Endothelial cell of umbilical vein (primary cell): ENCODE data around the gene USP35. TPM values are rescaled to one million over a fixed set of nuclear protein-coding genes. Genes with fewer than 3 reads are reported as not detected.

ENCODE experiments used
- BruUV-seq: library from RNA; stranded (reverse); fragments of 400-500 nt; replicated peaks from 2 replicates; lab custom pipeline; 2021; lab: Mats Ljungman, UMichigan
- CTCF ChIA-PET: fragments of 300-600, 350-600 bp; sonication (Branson Sonifier 250); formaldehyde crosslinking; loops from one replicate; lab custom pipeline; 2021; ENCODE audit warnings: antibody characterized with exemption, inconsistent platforms; lab: Charles Lee
- POLR2A ChIA-PET: fragments of 300-600, 350-600 bp; sonication (Branson Sonifier 250); formaldehyde crosslinking; loops from one replicate; lab custom pipeline; 2021; ENCODE audit warnings: antibody characterized with exemption, inconsistent platforms; lab: Charles Lee
- DNase-seq: peaks from one replicate; pipeline ENCODE4 v3.0.0-alpha.2; 2011; ENCODE audit warnings: low read depth, low spot score
- FAIRE-seq: peaks from 2 replicates; lab custom pipeline; 2011; peaks lifted over from hg19 to GRCh38; lab: Jason Lieb, UNC
- H2AFZ ChIP-seq: 2 replicates; pipeline ENCODE4 v1.6.0; 2012; ENCODE audit warnings: low read depth, low read length, control low read depth, inconsistent platforms
- H3K27ac ChIP-seq: 2 replicates; pipeline ENCODE4 v1.5.1; 2011; ENCODE audit warnings: low read depth, mild to moderate bottlenecking, control low read depth, low read length, moderate library complexity; ENCODE audit not compliant: insufficient read depth
- H3K27me3 ChIP-seq, 2 experiments: 2 replicates each; pipeline versions ENCODE4 v1.6.0 to v1.6.1; 2011; ENCODE audit warnings: low read length in 2 of 2, mixed read lengths in 1 of 2; ENCODE audit not compliant: control insufficient read depth in 2 of 2, insufficient read depth in 2 of 2
- H3K36me3 ChIP-seq, 2 experiments: 2 replicates in 1 of 2; 3 replicates in 1 of 2; pipeline ENCODE4 v1.5.1; 2011; ENCODE audit warnings: low read length in 2 of 2, mild to moderate bottlenecking in 1 of 2, moderate library complexity in 1 of 2; ENCODE audit not compliant: control insufficient read depth in 2 of 2, insufficient read depth in 2 of 2; ENCODE audit errors: extremely low read depth in 1 of 2
- H3K4me1 ChIP-seq: 3 replicates; pipeline ENCODE4 v1.5.1; 2011; ENCODE audit warnings: mild to moderate bottlenecking, low read length; ENCODE audit not compliant: control insufficient read depth, insufficient read depth; ENCODE audit errors: extremely low read depth
- H3K4me2 ChIP-seq: 2 replicates; pipeline ENCODE4 v1.6.1; 2011; ENCODE audit warnings: low read length, control low read depth, mixed read lengths; ENCODE audit not compliant: insufficient read depth
- H3K4me3 ChIP-seq, 3 experiments: fragments of 200-600 bp in 1 of 3; sonication (generic), shearing (Covaris generic) in 1 of 3; replicated peaks in 1 of 3; 2 replicates each; pipeline ENCODE4 v1.5.1; 2011 to 2016; ENCODE audit warnings: control low read depth in 3 of 3, low read length in 3 of 3, mild to moderate bottlenecking in 2 of 3, inconsistent platforms in 1 of 3, low read depth in 1 of 3, moderate library complexity in 1 of 3; ENCODE audit not compliant: insufficient read depth in 1 of 3
- H3K79me2 ChIP-seq: 2 replicates; pipeline ENCODE4 v1.6.0; 2012; ENCODE audit warnings: low read length, inconsistent platforms; ENCODE audit not compliant: control insufficient read depth, insufficient read depth
- H3K9ac ChIP-seq: replicated peaks from 2 replicates; pipeline ENCODE3; 2011; ENCODE audit warnings: low read length, control low read depth; ENCODE audit not compliant: insufficient read depth; ENCODE audit errors: extremely low read depth
- H3K9me1 ChIP-seq: replicated peaks from 3 replicates; pipeline ENCODE4 v1.6.0; 2011; ENCODE audit warnings: mild to moderate bottlenecking, low read length; ENCODE audit not compliant: control insufficient read depth, insufficient read depth; ENCODE audit errors: extremely low read depth
- H3K9me3 ChIP-seq: replicated peaks from 2 replicates; pipeline ENCODE4 v1.5.1; 2012; ENCODE audit warnings: low read length, inconsistent platforms; ENCODE audit not compliant: control insufficient read depth, insufficient read depth
- H4K20me1 ChIP-seq: replicated peaks from 2 replicates; pipeline ENCODE3; 2011; ENCODE audit warnings: mild to moderate bottlenecking, low read length; ENCODE audit not compliant: control insufficient read depth, insufficient read depth; ENCODE audit errors: extremely low read depth
- EZH2 ChIP-seq: IDR thresholded peaks from 2 replicates; pipeline ENCODE4 v1.6.1; 2012; ENCODE audit warnings: borderline replicate concordance, low read depth, mild to moderate bottlenecking, moderate library complexity, low read length, inconsistent platforms; ENCODE audit not compliant: severe bottlenecking
- FOS ChIP-seq: IDR thresholded peaks from 2 replicates; pipeline ENCODE4 v1.6.1; 2011; ENCODE audit warnings: mild to moderate bottlenecking, low read length, moderate library complexity, borderline replicate concordance; ENCODE audit not compliant: insufficient read depth
- GATA2 ChIP-seq: IDR thresholded peaks from 2 replicates; pipeline ENCODE4 v1.7.0; 2011; ENCODE audit warnings: low read depth, mild to moderate bottlenecking, moderate library complexity, mixed read lengths, low read length; ENCODE audit not compliant: insufficient read length, insufficient read depth
- JUN ChIP-seq: IDR thresholded peaks from 2 replicates; pipeline ENCODE4 v1.6.1; 2011; ENCODE audit warnings: borderline replicate concordance, low read depth; ENCODE audit not compliant: insufficient read length, insufficient read depth
- MYC ChIP-seq: IDR thresholded peaks from one replicate; pipeline ENCODE4 v1.6.1; 2011; ENCODE audit warnings: mild to moderate bottlenecking, low read depth, low read length
- POLR2A ChIP-seq: IDR thresholded peaks from 2 replicates; pipeline ENCODE4 v1.6.1; 2012; ENCODE audit warnings: low read depth, mild to moderate bottlenecking, control low read depth, low read length
- POLR2AphosphoS5 ChIP-seq: IDR thresholded peaks from 2 replicates; pipeline ENCODE4 v1.6.1; 2012; ENCODE audit warnings: low read depth, mild to moderate bottlenecking, control low read depth, low read length, moderate library complexity; ENCODE audit not compliant: insufficient read depth
- dilution Hi-C: fragments of 300-500 bp; cut with MboI; formaldehyde crosslinking; loops from one replicate; pipeline ENCODE4 v1.15.0; 2019; ENCODE audit warnings: low sequenced_read_pairs; ENCODE audit not compliant: extremely low pct_ligation_motif_present
- intact Hi-C: fragments of 100-400 bp; cut with micrococcal nuclease; formaldehyde crosslinking; loops from one replicate; pipeline ENCODE4 v1.10.0; 2022
- polyA plus RNA-seq, 4 experiments: library from polyadenylated mRNA; depleted of rRNA in 3 of 4; stranded (reverse) in 3 of 4; unstranded in 1 of 4; fragments of >200 nt; gene quantifications; 2 replicates each; pipeline versions ENCODE4 v1.2.1 to v1.2.3, GENCODE V29; 2011 to 2012; ENCODE audit warnings: missing spikeins in 1 of 4
- total RNA-seq: library from RNA; stranded (reverse); gene quantifications from 2 replicates; pipeline ENCODE4 v1.2.3, GENCODE V29; 2021
- TF ChIP-seq, protein P1 (sequence below): IDR thresholded peaks from 2 replicates; pipeline ENCODE4 v1.6.1; 2011; ENCODE audit not compliant: insufficient read depth, insufficient read length
- TF ChIP-seq, protein P2 (sequence below), 2 donors: IDR thresholded peaks; 1 replicate in 1 of 2; 2 replicates in 1 of 2; pipeline ENCODE4 v1.5.1; 2011; ENCODE audit warnings: low read length in 2 of 2, mild to moderate bottlenecking in 2 of 2, moderate library complexity in 2 of 2, control low read depth in 1 of 2, inconsistent platforms in 1 of 2, low read depth in 1 of 2; ENCODE audit not compliant: insufficient read depth in 1 of 2; ENCODE audit errors: extremely low read depth in 1 of 2

The USP35 gene
- total and polyA plus RNA-seq, 2 donors (not counting 3 experiments of a cell fraction or from before 2014, with no cell fraction given) = 8.9 to 12.4 TPM

DNA sequence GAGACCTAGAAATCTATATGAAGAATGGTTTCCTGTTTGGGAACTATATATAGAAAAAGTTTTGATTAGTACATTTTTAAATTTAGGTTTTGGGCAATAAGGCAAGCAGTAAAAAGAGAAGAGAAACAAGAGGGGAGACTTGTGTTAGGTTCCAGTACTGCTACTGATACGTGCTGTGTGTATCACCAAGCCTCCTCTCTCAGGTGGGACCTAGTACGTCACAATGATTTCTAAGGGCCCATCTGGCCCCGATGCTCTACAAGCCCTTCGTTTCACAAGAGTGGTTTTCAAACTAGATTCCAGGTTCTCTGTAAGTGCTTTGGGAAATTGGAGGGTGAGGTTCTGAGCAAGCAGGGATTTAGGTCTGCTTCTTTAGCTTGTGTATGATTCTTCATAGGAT, 39.2 kb downstream of the USP35 start:
- FAIRE-seq (no peak), DNase-seq (no peak)
- POLR2A ChIA-PET = interaction anchor here (0.7 to 1.2 kb wide), 2 partner anchors 190 to 337 kb away, joined by 3 read pairs; no protein-coding TSS in a partner anchor
- intact Hi-C loops = loop anchor here (1.0 kb wide), 4 partner anchors 188 to 336 kb away; no protein-coding TSS in a partner anchor
- peaks cover 4% of the 10 kb centered on the region for H3K4me1 ChIP-seq
- H3K79me2 ChIP-seq = no peaks in the 10 kb centered on the region
- no TSS peak for BruUV-seq
- no peak overlapping the region for H3K9ac ChIP-seq
- H4K20me1 ChIP-seq = no peaks in the 10 kb centered on the region
- CTCF ChIA-PET = interaction anchor here (0.5 to 5.7 kb wide), 37 partner anchors 10 to 359 kb away, joined by 3 to 254 read pairs (median 4); partner anchors contain the start of genes GAB2, KCTD21 and NARS2
- no peak overlapping the region for H3K4me3 ChIP-seq
- H3K4me2 ChIP-seq = no peak overlapping the region
- dilution Hi-C loops = no loop called here
- H3K9me3 ChIP-seq = no peaks in the 10 kb centered on the region
- peaks cover 9 to 25% of the 10 kb centered on the region in 2 experiments for H3K36me3 ChIP-seq
- TF ChIP-seq EZH2 = no peak
- TF ChIP-seq, protein P1, sequence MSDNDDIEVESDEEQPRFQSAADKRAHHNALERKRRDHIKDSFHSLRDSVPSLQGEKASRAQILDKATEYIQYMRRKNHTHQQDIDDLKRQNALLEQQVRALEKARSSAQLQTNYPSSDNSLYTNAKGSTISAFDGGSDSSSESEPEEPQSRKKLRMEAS = no peak
- no peak for TF ChIP-seq MYC
- no peak for TF ChIP-seq POLR2A
- TF ChIP-seq, protein P2, sequence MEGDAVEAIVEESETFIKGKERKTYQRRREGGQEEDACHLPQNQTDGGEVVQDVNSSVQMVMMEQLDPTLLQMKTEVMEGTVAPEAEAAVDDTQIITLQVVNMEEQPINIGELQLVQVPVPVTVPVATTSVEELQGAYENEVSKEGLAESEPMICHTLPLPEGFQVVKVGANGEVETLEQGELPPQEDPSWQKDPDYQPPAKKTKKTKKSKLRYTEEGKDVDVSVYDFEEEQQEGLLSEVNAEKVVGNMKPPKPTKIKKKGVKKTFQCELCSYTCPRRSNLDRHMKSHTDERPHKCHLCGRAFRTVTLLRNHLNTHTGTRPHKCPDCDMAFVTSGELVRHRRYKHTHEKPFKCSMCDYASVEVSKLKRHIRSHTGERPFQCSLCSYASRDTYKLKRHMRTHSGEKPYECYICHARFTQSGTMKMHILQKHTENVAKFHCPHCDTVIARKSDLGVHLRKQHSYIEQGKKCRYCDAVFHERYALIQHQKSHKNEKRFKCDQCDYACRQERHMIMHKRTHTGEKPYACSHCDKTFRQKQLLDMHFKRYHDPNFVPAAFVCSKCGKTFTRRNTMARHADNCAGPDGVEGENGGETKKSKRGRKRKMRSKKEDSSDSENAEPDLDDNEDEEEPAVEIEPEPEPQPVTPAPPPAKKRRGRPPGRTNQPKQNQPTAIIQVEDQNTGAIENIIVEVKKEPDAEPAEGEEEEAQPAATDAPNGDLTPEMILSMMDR (IDR thresholded peaks at IDR 0.05; ENCODE audit: extremely low read depth in 1 of 2, insufficient read depth in 1 of 2, low read depth in 1 of 2, low read length in 2 of 2) = no peak
- TF ChIP-seq JUN = no peak
- no peak for TF ChIP-seq POLR2AphosphoS5
- TF ChIP-seq FOS = no peak
- TF ChIP-seq GATA2 = no peak
- H2AFZ ChIP-seq = no peak overlapping the region
- no peaks in the 10 kb centered on the region for H3K27me3 ChIP-seq
- H3K27ac ChIP-seq = no peak overlapping the region
- no peaks in the 10 kb centered on the region for H3K9me1 ChIP-seq
